Psoas muscle (tissue), 8 donors: ENCODE data around the gene RBM20. TPM values are rescaled to one million over a fixed set of nuclear protein-coding genes. Genes with fewer than 3 reads are reported as not detected.
"Not testable (repeated sequence)": the region's sequence is repeated elsewhere in the genome, so short reads cannot be mapped to it uniquely, and the experiment has no call there.

Experiments used
- ATAC-seq, 4 donors: fragments of 200-7000 bp; cut with Tn5 transposase; one replicate each; pipeline ENCODE4 v1.9.1; 2020; ENCODE audit warnings: moderate library complexity in 3 of 4, mild to moderate bottlenecking in 2 of 4
- DNase-seq, 2 donors: peaks; one replicate each; pipeline ENCODE4 v3.0.0-alpha.2; 2020
- H3K27ac ChIP-seq: fragments of 200-600 bp; one replicate; pipeline ENCODE4 v1.8.0; 2022
- H3K27me3 ChIP-seq, 3 donors: fragments of 200-600 bp in 1 of 3; one replicate each; pipeline versions ENCODE4 v1.6.1 to v1.8.0; 2013 to 2022; ENCODE audit warnings: low read length in 2 of 3, mild to moderate bottlenecking in 2 of 3, moderate library complexity in 1 of 3; ENCODE audit not compliant: insufficient read depth in 3 of 3
- H3K36me3 ChIP-seq, 2 donors: fragments of 200-600 bp in 1 of 2; one replicate each; pipeline versions ENCODE4 v1.6.1 to v1.8.0; 2013 to 2022; ENCODE audit warnings: low read depth in 1 of 2, mild to moderate bottlenecking in 1 of 2, moderate library complexity in 1 of 2; ENCODE audit not compliant: insufficient read depth in 1 of 2
- H3K4me1 ChIP-seq: fragments of 200-600 bp; one replicate; pipeline ENCODE4 v1.8.0; 2022
- H3K4me3 ChIP-seq: fragments of 200-600 bp; one replicate; pipeline ENCODE4 v1.8.0; 2022; ENCODE audit warnings: mild to moderate bottlenecking
- H3K9me3 ChIP-seq: fragments of 200-600 bp; one replicate; pipeline ENCODE4 v1.8.0; 2022
- WGBS, 3 donors: extraction: QIAGEN DNeasy Blood & Tissue Kit; methylation state at CpG; one replicate each; pipeline versions ENCODE4 v1.1.6 to v1.1.7; 2013; 5-methylcytosine and 5-hydroxymethylcytosine counted together
- intact Hi-C, 2 donors: fragments of 100-400 bp; cut with DNase I; formaldehyde crosslinking; loops; one replicate each; pipeline versions ENCODE4 v1.11.0 to v1.14.2; 2022
- polyA plus RNA-seq, 3 donors: library from polyadenylated mRNA; stranded (reverse); fragments of 200-250 nt; gene quantifications; one replicate each; pipeline ENCODE4 v1.2.3, GENCODE V29; 2013
- total RNA-seq, 4 donors: library from RNA; stranded (reverse); fragmentation: NEBNext Ultra II Directional in 2 of 4; extraction: Animal tissue kit (Norgen Biotek cat#: 25700) in 2 of 4; gene quantifications; one replicate each; pipeline versions ENCODE4 v1.2.1 to v1.2.4, GENCODE V29; 2021 to 2023
- TF ChIP-seq, protein P1 (sequence below): fragments of 200-600 bp; IDR thresholded peaks from one replicate; pipeline ENCODE4 v1.8.0; 2022; ENCODE audit warnings: antibody characterized with exemption
- donor health status: healthy with polysubstance abuse.
- donor health status: DM: no; HTN: no; CAD: no; lungs with moderate emphysema.
- donor health status: Bipolar disorder and iron deficiency.
- donor health status: healthy.
- donor health status: DM: yes; HTN: yes; CAD: no.
- donor health status: DM: no; HTN: no; CAD: no.
- donor health status: DM: no; HTN: no; CAD: no.
- donor health status: DM: yes; HTN: yes; CAD: no.

RBM20 gene
- total and polyA plus RNA-seq, 7 donors = 1.6 to 48.8 (median 14.2) TPM

DNA sequence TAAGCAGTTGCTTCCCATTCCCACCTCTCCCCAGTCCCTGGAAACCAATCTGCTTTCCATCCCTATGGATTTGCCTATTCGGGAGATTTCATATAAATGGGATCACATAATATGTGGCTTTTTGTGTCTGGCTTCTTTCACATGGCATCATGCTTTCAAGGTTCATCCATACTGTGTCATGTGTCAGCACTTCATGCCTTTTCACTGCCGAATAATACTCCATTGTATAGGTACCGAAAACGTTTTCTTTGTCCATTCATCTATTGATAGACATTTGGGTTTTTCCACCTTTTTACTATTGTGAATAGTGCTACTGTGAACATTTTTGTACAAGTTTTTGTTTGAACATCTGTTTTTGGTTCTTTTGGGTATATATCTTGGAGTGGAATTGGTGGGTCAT is 12.5 kb downstream of the RBM20 start:
- intact Hi-C loops = no loop called here
- TF ChIP-seq, protein P1, sequence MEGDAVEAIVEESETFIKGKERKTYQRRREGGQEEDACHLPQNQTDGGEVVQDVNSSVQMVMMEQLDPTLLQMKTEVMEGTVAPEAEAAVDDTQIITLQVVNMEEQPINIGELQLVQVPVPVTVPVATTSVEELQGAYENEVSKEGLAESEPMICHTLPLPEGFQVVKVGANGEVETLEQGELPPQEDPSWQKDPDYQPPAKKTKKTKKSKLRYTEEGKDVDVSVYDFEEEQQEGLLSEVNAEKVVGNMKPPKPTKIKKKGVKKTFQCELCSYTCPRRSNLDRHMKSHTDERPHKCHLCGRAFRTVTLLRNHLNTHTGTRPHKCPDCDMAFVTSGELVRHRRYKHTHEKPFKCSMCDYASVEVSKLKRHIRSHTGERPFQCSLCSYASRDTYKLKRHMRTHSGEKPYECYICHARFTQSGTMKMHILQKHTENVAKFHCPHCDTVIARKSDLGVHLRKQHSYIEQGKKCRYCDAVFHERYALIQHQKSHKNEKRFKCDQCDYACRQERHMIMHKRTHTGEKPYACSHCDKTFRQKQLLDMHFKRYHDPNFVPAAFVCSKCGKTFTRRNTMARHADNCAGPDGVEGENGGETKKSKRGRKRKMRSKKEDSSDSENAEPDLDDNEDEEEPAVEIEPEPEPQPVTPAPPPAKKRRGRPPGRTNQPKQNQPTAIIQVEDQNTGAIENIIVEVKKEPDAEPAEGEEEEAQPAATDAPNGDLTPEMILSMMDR = no peak
- Histone ChIP-seq H3K36me3 (no peaks in the 10 kb centered on the region), H3K27ac (no peak overlapping the region), H3K27me3 (no peaks in the 10 kb centered on the region), H3K4me3 (no peak overlapping the region), H3K9me3 (no peaks in the 10 kb centered on the region), H3K4me1 (peaks cover 41% of the 10 kb centered on the region)
- ATAC-seq (no peak), DNase-seq (no peak)
- 93 to 97% (median 95%) methylated on average over 4 of the region's 4 CpGs for WGBS, 3 donors

DNA sequence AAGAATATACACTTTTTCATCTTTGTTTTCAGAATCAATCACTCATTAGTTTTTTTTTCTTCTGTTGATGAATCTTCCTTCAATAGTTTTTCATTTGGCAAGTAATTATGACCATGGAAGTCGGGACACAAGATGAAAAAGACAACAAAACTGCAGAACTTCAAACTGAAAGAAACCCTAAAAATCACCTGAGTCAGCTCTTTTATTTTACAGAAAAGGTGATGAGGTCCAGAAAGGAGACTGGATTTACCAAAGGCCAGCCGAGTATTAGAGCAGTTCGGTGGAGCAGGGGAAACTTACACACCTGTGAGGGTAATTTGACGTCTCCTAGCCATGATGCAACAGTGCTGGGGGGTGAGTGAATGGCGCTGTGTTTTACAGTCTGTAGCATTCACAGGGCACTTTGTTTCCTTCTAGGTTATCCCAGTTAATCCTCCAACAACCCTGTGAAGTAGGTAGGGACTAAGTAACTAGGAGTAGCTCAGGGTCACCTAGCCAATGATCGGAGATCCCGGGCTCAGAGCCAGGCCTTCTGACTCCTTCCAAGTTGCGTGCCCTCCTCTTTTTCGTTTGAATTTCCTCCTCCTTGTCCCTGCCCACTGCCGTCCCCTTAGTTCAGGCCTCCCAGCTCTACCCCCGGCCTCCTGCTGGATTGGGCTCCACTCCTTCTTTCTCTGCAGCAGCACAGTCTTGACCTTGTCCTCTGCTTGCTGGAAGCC is 14.0 kb downstream of the RBM20 start:
- Histone ChIP-seq H3K36me3 (no peaks in the 10 kb centered on the region), H3K27ac (no peak overlapping the region), H3K4me3 (no peak overlapping the region), H3K9me3 (no peaks in the 10 kb centered on the region), H3K27me3 (no peaks in the 10 kb centered on the region), H3K4me1 (peaks cover 32% of the 10 kb centered on the region)
- peak in 3 of 4 donors; percentile 12 to 44 (median 33) for ATAC-seq
- no peak for DNase-seq
- TF ChIP-seq, protein P1 = no peak
- intact Hi-C loops = no loop called here
- WGBS, 3 donors = 56 to 74% (median 62%) methylated on average over 11 of the region's 11 CpGs

DNA sequence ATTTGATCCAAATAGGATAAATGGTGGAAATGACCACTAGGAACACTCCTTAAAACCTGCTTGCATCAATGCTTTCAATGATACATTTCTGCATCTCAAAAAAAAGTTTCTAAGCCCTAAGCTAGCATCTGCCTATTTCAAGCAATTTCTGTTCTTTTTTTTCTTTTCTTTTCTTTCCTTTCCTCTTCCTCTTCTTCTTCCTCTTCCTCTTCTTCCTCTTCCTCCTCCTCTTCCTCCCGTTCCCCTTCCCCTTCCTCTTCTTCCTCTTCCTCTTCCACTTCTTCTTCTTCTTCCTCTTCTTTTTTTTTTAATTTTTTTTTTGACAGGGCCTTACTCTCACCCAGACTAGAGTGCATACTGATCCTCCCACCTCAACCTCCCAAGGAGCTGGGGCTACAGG is 15.4 kb downstream of the RBM20 start:
- DNase-seq (no peak), ATAC-seq (no peak)
- H3K27me3 ChIP-seq = no peaks in the 10 kb centered on the region
- 65 to 94% (median 80%) methylated on average over 1 of the region's 1 CpG for WGBS, 3 donors
- TF ChIP-seq, protein P1 = no peak
- no peaks in the 10 kb centered on the region for H3K9me3 ChIP-seq
- no peaks in the 10 kb centered on the region for H3K36me3 ChIP-seq
- no peak overlapping the region for H3K27ac ChIP-seq
- intact Hi-C loops = no loop called here
- H3K4me1 ChIP-seq = peaks cover 21% of the 10 kb centered on the region
- no peak overlapping the region for H3K4me3 ChIP-seq

DNA sequence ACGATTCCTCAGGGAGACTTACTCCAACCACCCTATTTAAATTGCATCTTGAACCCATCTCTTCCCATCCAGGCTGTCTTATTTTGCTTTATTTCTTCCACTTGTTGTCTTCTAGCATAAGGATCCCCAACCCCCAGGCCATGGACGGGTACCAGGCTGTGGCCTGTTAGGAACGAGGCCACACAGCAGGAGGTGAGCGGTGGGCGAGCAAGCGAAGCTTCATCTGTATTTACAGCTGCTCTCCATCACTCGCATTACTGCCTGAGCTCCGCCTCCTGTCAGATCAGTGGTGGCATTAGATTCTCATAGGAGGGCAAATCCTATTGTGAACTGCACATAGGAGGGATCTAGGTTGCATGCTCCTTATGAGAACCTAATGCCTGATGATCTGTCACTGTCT is 16.2 kb downstream of the RBM20 start:
- H3K9me3 ChIP-seq, H3K36me3 ChIP-seq, H3K27ac ChIP-seq, H3K4me3 ChIP-seq, ATAC-seq, H3K27me3 ChIP-seq, intact Hi-C loops, DNase-seq: not testable (repeated sequence)
- WGBS, 3 donors = 85 to 91% (median 90%) methylated on average over 8 of the region's 8 CpGs
- H3K4me1 ChIP-seq = peaks cover 26% of the 10 kb centered on the region

DNA sequence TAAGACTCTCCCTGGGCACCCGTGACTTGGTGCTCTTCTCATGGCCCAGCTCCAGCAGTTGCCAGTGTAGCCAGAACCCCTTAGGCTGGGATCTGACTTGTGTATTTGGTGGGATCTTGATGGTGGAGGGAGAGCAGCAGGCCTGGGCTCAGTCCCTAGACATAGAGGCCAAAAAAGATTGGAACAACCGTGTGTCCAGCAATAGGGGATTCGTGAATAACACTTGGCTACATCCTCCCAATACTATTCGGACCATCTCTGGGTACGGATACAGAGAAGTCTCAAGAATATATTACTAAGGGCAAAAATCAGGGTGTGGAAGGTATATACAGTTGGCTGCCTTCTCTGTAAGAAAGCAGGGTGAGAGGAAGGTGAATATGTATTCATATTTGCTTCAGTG is 17.2 kb downstream of the RBM20 start:
- intact Hi-C loops = no loop called here
- Histone ChIP-seq H3K9me3 (no peaks in the 10 kb centered on the region), H3K27ac (peak overlapping the region; percentile 71), H3K4me3 (no peak overlapping the region), H3K27me3 (no peaks in the 10 kb centered on the region), H3K4me1 (peaks cover 36% of the 10 kb centered on the region), H3K36me3 (no peaks in the 10 kb centered on the region)
- no peak for DNase-seq
- TF ChIP-seq, protein P1 = no peak
- no peak for ATAC-seq
- 84 to 95% (median 92%) methylated on average over 5 of the region's 5 CpGs for WGBS, 3 donors
